Caki2 (cell line): ENCODE data around the gene IL6R. TPM values are rescaled to one million over a fixed set of nuclear protein-coding genes. Genes with fewer than 3 reads are reported as not detected.

Source experiments
- DNase-seq: peaks from one replicate; pipeline ENCODE4 v3.0.0-alpha.2; 2015; ENCODE audit warnings: low read depth
- in situ Hi-C: cut with HindIII; loops from 2 replicates; pipeline ENCODE4 v1.10.0; 2016; ENCODE audit warnings: low sequenced_read_pairs, low pct_unique_long_range_greater_than_20kb, mixed read lengths
- total RNA-seq: library from RNA; depleted of rRNA; stranded (reverse); fragments of >200 nt; shearing (Covaris generic); gene quantifications from 2 replicates; pipeline ENCODE4 v1.2.3, GENCODE V29; 2014; ENCODE audit warnings: low replicate concordance

Gene IL6R
- total RNA-seq, 1 experiment from 2014 or later, result 6.5 TPM

DNA sequence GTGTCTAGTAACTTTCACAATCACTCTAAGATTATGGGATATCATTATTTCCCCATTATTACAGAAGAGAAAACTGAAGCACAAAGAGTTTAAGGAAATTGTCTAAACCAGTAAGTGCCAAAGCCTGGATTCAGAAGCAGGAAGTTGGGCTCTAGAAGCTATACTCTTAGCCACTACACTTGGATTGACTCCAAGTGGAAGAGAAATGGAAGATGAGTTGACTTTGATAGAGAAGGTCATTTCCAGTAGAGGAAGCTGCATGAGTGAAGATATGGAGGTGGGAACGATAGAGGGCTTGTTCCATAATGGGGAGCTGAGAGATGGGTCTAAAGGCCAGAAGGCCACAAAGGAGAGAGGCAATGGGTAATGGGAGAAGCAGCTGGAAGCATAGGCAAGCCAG lies 85.2 kb downstream of the IL6R start:
- in situ Hi-C loops, result no loop called here
- no peak for DNase-seq

DNA sequence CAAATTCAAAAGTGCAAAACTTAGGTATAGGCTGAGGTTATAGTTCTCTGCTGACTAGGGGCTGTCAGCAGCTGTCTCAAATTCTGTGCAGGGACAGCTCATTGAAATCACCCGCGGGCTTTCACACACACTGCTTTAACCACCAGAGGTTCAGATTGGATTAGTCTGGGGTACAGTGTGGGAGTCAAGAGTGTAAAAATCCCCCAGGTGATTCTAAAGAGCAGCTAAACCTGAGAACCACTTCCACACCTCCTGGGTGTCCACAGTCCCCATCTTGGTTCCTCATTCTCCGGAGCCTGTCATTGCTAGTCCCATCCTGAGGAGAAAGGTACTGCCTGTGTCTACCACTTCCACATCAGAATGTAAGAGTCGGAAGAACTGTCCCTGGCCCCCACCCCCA lies 87.0 kb downstream of the IL6R start:
- DNase-seq, result no peak
- in situ Hi-C loops, result no loop called here

DNA sequence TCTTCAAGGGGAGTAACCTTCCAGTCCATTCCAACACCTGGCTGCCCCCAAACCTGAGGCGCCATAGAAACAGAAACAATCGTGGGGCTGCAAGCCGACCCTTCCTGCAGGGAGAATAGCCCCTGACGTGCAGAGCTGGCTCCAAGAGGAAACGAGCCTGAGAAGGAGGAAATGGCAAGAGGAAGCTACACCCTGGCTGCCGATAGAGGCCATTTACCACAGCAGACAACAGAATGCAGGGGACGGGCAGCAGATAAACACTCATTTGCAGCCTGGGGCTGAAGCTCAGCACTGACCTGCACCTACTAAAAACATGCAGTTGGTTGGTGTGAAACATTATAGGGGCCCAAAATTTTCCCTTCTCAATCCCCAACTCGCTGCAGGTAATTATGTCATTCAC lies 88.1 kb downstream of the IL6R start:
- in situ Hi-C loops, result no loop called here
- no peak for DNase-seq

DNA sequence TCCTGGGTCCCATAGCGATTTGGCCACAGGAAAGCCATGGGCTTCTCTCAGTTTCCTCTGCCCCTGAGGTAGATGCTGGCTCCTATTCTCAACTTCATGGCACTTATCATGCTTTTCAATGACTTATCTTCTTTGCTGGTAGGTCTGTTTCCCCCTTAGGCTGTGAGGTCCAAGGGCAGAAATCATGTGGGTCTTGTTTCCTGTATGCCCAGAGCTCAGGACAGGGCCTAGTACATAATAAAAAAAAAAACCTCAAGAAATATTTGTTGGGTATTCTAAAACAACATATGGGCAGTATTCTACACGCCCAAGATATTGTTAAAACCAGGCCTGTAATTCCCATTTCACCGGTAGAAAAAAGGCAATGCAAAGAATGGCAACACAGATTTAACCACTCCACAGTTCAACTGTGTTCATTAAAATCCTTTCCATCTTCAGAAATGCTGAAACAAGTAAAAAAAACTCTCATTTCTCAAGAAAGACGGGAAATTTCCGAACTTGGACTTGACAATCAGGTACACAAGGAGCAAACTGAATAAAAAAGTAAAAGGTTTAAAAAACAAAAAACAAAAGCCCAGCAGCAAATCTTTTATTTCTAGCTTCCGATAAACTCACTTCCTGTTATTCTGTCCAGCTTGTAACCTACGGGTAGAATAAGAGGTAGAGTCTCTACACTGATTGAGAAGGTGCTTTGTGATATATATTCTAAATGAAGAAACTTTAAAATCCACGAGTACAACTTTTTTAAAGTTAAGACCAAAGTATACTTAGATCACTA lies 90.5 kb downstream of the IL6R start:
- DNase-seq, result no peak
- in situ Hi-C loops, result no loop called here

DNA sequence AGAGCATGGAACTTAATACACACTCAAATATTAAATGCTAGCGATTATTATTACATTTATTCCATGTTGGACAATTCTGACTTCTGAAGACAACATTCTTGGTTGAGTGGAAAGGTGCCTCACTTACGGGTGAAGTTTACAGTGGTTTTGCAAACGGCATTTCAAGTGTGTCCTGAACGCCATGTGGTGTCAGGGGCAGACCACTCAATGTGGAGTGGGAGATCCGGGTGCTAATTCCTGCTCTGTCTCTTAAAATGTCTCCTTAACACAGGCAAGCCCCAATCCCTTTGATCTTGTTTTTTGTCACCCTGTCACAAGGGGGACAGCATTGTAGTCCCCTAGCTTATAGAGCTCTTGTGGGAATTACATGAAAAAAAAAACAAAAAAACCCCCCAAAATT lies 91.2 kb downstream of the IL6R start:
- DNase-seq, result no peak
- in situ Hi-C loops, result no loop called here

GRCh38 chr1:154497026-154497806 lies 92.1 kb downstream of the IL6R start:
- DNase-seq, result no peak
- in situ Hi-C loops, result no loop called here

- DNase-seq, result no peak
- in situ Hi-C loops, result no loop called here
These were observed 94.3 kb downstream of the IL6R start for GRCh38 chr1:154499446-154499845.

- no peak for DNase-seq
- in situ Hi-C loops, result no loop called here
These were observed 95.4 kb downstream of the IL6R start for GRCh38 chr1:154500533-154500932.

GRCh38 chr1:154501423-154502065 lies 96.4 kb downstream of the IL6R start:
- no peak for DNase-seq
- in situ Hi-C loops, result no loop called here

DNA sequence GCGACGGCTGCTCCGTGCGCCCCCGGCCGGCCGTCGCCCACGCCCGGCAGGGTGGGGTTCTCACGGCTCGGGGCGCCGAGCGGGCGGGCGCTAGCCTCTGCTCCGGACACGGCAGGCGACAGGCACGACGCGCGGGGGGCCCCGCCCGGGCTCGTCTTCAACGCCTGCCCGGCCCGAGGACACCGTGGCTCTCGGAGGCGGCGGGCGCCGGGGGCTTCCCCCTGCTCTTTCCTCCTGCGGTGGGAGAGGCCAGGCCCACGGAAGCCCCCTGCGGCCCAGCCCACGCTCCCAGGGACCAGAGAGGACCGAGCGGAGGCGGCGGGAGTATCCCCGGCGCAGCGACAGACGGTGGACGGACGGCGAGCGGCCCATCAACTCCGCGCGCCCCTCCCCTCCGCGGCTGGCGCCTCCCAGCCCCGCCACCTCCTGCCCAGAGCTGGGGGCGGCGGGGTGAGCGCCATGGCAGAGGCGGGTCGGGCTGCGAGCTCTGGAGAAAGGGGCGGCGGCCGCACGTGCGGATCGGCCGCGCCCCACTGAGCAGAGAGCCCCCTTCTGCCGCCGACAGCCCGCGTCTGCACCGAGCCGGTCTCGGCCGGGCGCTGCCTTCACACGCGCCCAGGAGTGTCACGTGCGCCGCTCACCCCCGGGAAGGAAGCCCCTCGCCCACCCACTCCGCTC lies 97.1 kb downstream of the IL6R start, which contains the start of the genes SHE and TDRD10:
Gene SHE, minus strand, starts transcription at position 347 of the 678 bp plus-strand sequence. CDS start 386 bp downstream, outside the sequence.
Gene TDRD10, plus strand, starts transcription at position 154 of the 678 bp plus-strand sequence. CDS start 4,685 bp downstream, outside the sequence.
- in situ Hi-C loops, result no loop called here
- no peak for DNase-seq

GRCh38 chr1:154502744-154503115 lies 97.6 kb downstream of the IL6R start:
- no peak for DNase-seq
- in situ Hi-C loops, result no loop called here

GRCh38 chr1:154503898-154504297 lies 98.8 kb downstream of the IL6R start:
- in situ Hi-C loops, result no loop called here
- no peak for DNase-seq

DNA sequence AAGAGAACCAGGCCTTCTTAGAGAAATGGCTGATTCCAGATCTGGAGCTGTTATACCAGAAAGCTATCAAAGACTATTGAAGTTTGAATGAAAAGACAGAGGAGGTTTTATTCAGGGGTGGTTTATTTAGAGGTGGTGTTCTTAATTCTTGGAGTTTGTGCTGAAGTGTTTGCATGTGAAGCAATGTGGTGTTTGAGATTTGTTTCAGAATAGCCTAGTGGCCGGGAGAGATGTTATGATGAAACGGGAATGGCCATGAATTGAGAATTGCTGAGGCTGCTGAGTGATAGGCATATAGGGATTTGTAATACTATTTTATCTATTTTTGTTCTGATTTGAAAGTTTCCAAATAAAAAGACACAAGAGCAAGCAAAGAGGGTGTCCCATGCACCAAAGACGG lies 107.6 kb downstream of the IL6R start:
- in situ Hi-C loops, result no loop called here
- no peak for DNase-seq

DNA sequence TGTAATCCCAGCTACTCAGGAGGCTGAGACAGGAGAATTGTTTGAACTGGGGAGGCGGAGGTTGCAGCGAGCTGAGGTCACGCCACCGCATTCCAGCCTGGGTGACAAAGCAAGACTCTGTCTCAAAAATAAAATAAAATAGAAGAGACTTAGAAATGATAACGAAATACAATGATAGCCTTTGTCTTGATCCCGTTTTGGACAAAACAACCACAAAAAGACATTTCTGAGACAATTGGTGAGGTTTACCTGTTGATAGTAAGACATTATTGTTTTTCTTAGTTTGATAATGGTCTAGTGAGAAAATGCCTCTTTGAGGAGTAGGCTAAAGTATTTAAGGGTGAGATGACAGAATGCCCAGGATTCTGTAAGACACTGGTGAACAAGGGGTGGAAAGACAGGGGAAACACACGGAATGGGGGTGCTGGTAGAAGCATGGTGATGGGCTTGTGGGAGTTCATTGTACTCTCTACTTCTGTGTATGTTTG lies 109.0 kb downstream of the IL6R start:
- in situ Hi-C loops, result no loop called here
- DNase-seq, result no peak

DNA sequence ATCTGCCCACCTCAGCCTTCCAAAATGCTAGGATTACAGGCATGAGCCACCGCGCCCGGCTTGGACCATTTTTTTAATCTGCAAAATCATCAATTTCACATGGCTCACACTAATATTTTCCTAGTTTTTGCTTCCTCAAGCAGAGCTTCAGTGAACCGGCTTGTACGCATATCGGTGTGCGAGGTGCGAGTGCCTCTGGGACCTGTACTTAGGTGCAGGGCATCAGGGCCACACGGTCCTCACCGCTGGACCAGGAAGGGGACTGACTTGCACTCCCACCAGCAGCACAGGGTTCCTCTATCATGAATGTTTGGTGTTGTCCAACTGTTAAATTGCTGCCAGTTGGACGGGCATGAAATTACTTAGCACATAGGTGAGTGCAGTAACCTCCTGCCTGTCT lies 112.5 kb downstream of the IL6R start:
- no peak for DNase-seq
- in situ Hi-C loops, result no loop called here
